ENCODE results near the gene C4orf50. TPM values are rescaled to one million over a fixed set of nuclear protein-coding genes. Genes with fewer than 3 reads are reported as not detected.

C4orf50 gene
- polyA plus RNA-seq, 3 donors = not detected

DNA sequence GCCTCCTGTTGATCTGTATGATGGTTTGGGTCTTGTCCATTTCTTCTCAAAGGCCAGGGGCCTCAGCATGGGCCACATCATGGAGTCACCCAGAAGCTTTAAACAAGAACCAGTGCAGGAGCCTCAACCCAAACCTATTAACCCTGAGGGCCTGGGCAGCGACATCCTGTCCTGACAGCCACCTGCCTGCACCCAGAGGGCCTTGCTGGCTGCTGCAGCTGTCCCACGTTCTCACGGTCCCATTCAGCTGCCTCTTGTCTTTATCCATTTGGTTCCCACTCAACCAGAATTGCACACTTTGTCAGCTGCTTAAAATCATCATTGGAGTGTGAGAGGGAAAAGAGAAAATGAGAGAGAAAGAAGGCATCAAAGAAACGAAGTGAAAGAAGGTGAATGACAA, 21.6 kb downstream of the C4orf50 start:
- no peaks in the 10 kb centered on the region for H3K9me3 Mint-ChIP-seq
- no peak overlapping the region for H3K9ac ChIP-seq (ENCODE audit: insufficient read depth, low read length, poor library complexity, severe bottlenecking)
- H3K4me3 ChIP-seq (replicated peaks in 1 of 3; ENCODE audit: low read depth in 2 of 3, low read length in 3 of 3) = no peak overlapping the region
- H3K79me2 ChIP-seq (ENCODE audit: insufficient read depth, low read length) = no peaks in the 10 kb centered on the region
- TF ChIP-seq, protein P1, sequence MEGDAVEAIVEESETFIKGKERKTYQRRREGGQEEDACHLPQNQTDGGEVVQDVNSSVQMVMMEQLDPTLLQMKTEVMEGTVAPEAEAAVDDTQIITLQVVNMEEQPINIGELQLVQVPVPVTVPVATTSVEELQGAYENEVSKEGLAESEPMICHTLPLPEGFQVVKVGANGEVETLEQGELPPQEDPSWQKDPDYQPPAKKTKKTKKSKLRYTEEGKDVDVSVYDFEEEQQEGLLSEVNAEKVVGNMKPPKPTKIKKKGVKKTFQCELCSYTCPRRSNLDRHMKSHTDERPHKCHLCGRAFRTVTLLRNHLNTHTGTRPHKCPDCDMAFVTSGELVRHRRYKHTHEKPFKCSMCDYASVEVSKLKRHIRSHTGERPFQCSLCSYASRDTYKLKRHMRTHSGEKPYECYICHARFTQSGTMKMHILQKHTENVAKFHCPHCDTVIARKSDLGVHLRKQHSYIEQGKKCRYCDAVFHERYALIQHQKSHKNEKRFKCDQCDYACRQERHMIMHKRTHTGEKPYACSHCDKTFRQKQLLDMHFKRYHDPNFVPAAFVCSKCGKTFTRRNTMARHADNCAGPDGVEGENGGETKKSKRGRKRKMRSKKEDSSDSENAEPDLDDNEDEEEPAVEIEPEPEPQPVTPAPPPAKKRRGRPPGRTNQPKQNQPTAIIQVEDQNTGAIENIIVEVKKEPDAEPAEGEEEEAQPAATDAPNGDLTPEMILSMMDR (IDR thresholded peaks at IDR 0.05) = no peak
- no peak overlapping the region for H3K4me3 Mint-ChIP-seq
- no peak for DNase-seq
- H3K27me3 ChIP-seq (ENCODE audit: control insufficient read depth in 2 of 2, insufficient read depth in 2 of 2, low read length in 2 of 2) = no peaks in the 10 kb centered on the region
- H3K4me1 ChIP-seq (ENCODE audit: control insufficient read depth in 1 of 2, insufficient read depth in 2 of 2, low read length in 2 of 2) = no peaks in the 10 kb centered on the region
- H3K36me3 Mint-ChIP-seq = no peaks in the 10 kb centered on the region
- peaks cover 0 to 6% (median 2%) of the 10 kb centered on the region in 3 donors for H3K27me3 Mint-ChIP-seq (ENCODE audit: low read depth in 3 of 3)
- WGBS (ENCODE audit: insufficient coverage) = 87% methylated on average over 2 of the region's 4 CpGs
- H4K20me1 ChIP-seq (ENCODE audit: insufficient read depth, low read length) = no peaks in the 10 kb centered on the region
- intact Hi-C loops (cut with micrococcal nuclease) = loop anchor here in 1 of 2 donors (5.0 kb wide), 1 partner anchor 331 kb away; no protein-coding TSS in a partner anchor
- no peak overlapping the region for H2AFZ ChIP-seq (ENCODE audit: insufficient read depth, low read depth, low read length, poor library complexity, severe bottlenecking)
- peaks cover 2% of the 10 kb centered on the region for H3K4me1 Mint-ChIP-seq
- no peaks in the 10 kb centered on the region for H3K9me3 ChIP-seq (replicated peaks in 1 of 2; ENCODE audit: control insufficient read depth in 1 of 2, insufficient read depth in 1 of 2, low read length in 2 of 2)
- H3K4me2 ChIP-seq (replicated peaks; ENCODE audit: extremely low read depth, low read length, poor library complexity, severe bottlenecking) = no peak overlapping the region
- H3K27ac Mint-ChIP-seq = no peak overlapping the region
- no peak overlapping the region for H3K27ac ChIP-seq (ENCODE audit: low read depth in 1 of 2, low read length in 2 of 2)
- H3K36me3 ChIP-seq (replicated peaks in 1 of 2; ENCODE audit: control insufficient read depth in 1 of 2, insufficient read depth in 2 of 2, low read length in 2 of 2) = no peaks in the 10 kb centered on the region

GRCh38 chr4:5995901-5996623, 22.2 kb downstream of the C4orf50 start:
- H4K20me1 ChIP-seq (ENCODE audit: insufficient read depth, low read length) = no peaks in the 10 kb centered on the region
- no peak for DNase-seq
- no peak overlapping the region for H3K4me2 ChIP-seq (replicated peaks; ENCODE audit: extremely low read depth, low read length, poor library complexity, severe bottlenecking)
- H3K9me3 ChIP-seq (replicated peaks in 1 of 2; ENCODE audit: control insufficient read depth in 1 of 2, insufficient read depth in 1 of 2, low read length in 2 of 2) = no peaks in the 10 kb centered on the region
- no peaks in the 10 kb centered on the region for H3K36me3 Mint-ChIP-seq
- H3K27me3 ChIP-seq (ENCODE audit: control insufficient read depth in 2 of 2, insufficient read depth in 2 of 2, low read length in 2 of 2) = no peaks in the 10 kb centered on the region
- H2AFZ ChIP-seq (ENCODE audit: insufficient read depth, low read depth, low read length, poor library complexity, severe bottlenecking) = no peak overlapping the region
- H3K4me1 Mint-ChIP-seq = peaks cover 2% of the 10 kb centered on the region
- no peaks in the 10 kb centered on the region for H3K4me1 ChIP-seq (ENCODE audit: control insufficient read depth in 1 of 2, insufficient read depth in 2 of 2, low read length in 2 of 2)
- H3K9ac ChIP-seq (ENCODE audit: insufficient read depth, low read length, poor library complexity, severe bottlenecking) = no peak overlapping the region
- peaks cover 0 to 8% (median 2%) of the 10 kb centered on the region in 3 donors for H3K27me3 Mint-ChIP-seq (ENCODE audit: low read depth in 3 of 3)
- TF ChIP-seq, protein P1 (IDR thresholded peaks at IDR 0.05) = no peak
- intact Hi-C loops (cut with micrococcal nuclease) = loop anchor here in 1 of 2 donors (5.0 kb wide), 1 partner anchor 331 kb away; no protein-coding TSS in a partner anchor
- no peak overlapping the region for H3K4me3 Mint-ChIP-seq
- no peak overlapping the region for H3K27ac ChIP-seq (ENCODE audit: low read depth in 1 of 2, low read length in 2 of 2)
- H3K9me3 Mint-ChIP-seq = no peaks in the 10 kb centered on the region
- no peak overlapping the region for H3K4me3 ChIP-seq (replicated peaks in 1 of 3; ENCODE audit: low read depth in 2 of 3, low read length in 3 of 3)
- H3K79me2 ChIP-seq (ENCODE audit: insufficient read depth, low read length) = no peaks in the 10 kb centered on the region
- H3K36me3 ChIP-seq (replicated peaks in 1 of 2; ENCODE audit: control insufficient read depth in 1 of 2, insufficient read depth in 2 of 2, low read length in 2 of 2) = no peaks in the 10 kb centered on the region
- no peak overlapping the region for H3K27ac Mint-ChIP-seq
- WGBS (ENCODE audit: insufficient coverage) = 61% methylated on average over 17 of the region's 19 CpGs
